Gastroesophageal sphincter (tissue), 4 donors: ENCODE data around the gene JMJD4. TPM values are rescaled to one million over a fixed set of nuclear protein-coding genes. Genes with fewer than 3 reads are reported as not detected.

ENCODE experiments used
- ATAC-seq: fragments of 150-250 bp; one replicate; pipeline ENCODE4 v1.9.1; 2016; ENCODE audit warnings: mild to moderate bottlenecking, moderate library complexity
- H3K27ac ChIP-seq, 4 donors: fragments of 200-600 bp; sonication (generic) in 3 of 4; 1 replicate in 3 of 4; 2 replicates in 1 of 4; pipeline ENCODE4 v1.5.1; 2016 to 2019
- H3K27me3 ChIP-seq: fragments of 200-600 bp; sonication (generic); one replicate; pipeline ENCODE4 v1.5.1; 2019
- H3K36me3 ChIP-seq, 2 donors: fragments of 200-600 bp; sonication (generic); one replicate each; pipeline ENCODE4 v1.5.1; 2019; ENCODE audit warnings: control low read depth in 1 of 2
- H3K4me1 ChIP-seq, 3 donors: fragments of 200-600 bp; sonication (generic); 1 replicate in 2 of 3; 2 replicates in 1 of 3; pipeline ENCODE4 v1.5.1; 2016 to 2019; ENCODE audit warnings: control low read depth in 2 of 3
- H3K4me3 ChIP-seq, 2 donors: fragments of 200-600 bp; sonication (generic); one replicate each; pipeline ENCODE4 v1.5.1; 2019; ENCODE audit warnings: mild to moderate bottlenecking in 1 of 2, moderate library complexity in 1 of 2
- H3K9me3 ChIP-seq, 3 donors: fragments of 200-600 bp; sonication (generic); one replicate each; pipeline ENCODE4 v1.5.1; 2017 to 2019; ENCODE audit warnings: control low read depth in 2 of 3
- CTCF ChIP-seq, 4 experiments: fragments of 200-600 bp in 2 of 4; fragments of 450-650 bp in 2 of 4; sonication (generic) in 1 of 4; IDR thresholded peaks; one replicate each; pipeline ENCODE4 v1.5.1; 2017 to 2019; ENCODE audit warnings: antibody characterized with exemption in 4 of 4, mild to moderate bottlenecking in 2 of 4, moderate library complexity in 2 of 4
- EP300 ChIP-seq: sonication (generic); formaldehyde crosslinking; IDR thresholded peaks from one replicate; pipeline ENCODE4 v1.6.1; 2017; ENCODE audit warnings: antibody characterized with exemption, mild to moderate bottlenecking
- POLR2A ChIP-seq, 2 donors: fragments of 450-650 bp; IDR thresholded peaks; one replicate each; pipeline ENCODE4 v1.6.1; 2017; ENCODE audit warnings: antibody characterized with exemption in 2 of 2, mild to moderate bottlenecking in 2 of 2, moderate library complexity in 1 of 2
- POLR2AphosphoS5 ChIP-seq: sonication (generic); formaldehyde crosslinking; IDR thresholded peaks from one replicate; pipeline ENCODE4 v1.6.1; 2017; ENCODE audit warnings: antibody characterized with exemption
- WGBS, 2 donors: methylation state at CpG; one replicate each; pipeline ENCODE4 v1.1.5; 2018; ENCODE audit warnings: low coverage in 1 of 2; 5-methylcytosine and 5-hydroxymethylcytosine counted together
- total RNA-seq, 4 donors: library from RNA; depleted of rRNA; stranded (reverse); fragments of >200 nt; gene quantifications; one replicate each; pipeline ENCODE4 v1.1.0, GENCODE V29; 2016

JMJD4 gene
- total RNA-seq, 4 donors from 2014 or later: 13.8 to 19.5 (median 17.0) TPM

GRCh38 chr1:227771771-227772170, 36.7 kb upstream of the JMJD4 start:
- no peak for ATAC-seq
- WGBS, 2 donors: 95 to 97% methylated on average over 4 to 5 of the region's 7 CpGs

GRCh38 chr1:227771326-227771725, 36.2 kb upstream of the JMJD4 start:
- no CpG with 5 or more reads among the region's 8 CpGs for WGBS, 2 donors
- Histone ChIP-seq H3K4me3 (no peak overlapping the region), H3K36me3 (peaks cover 0 to 78% of the 10 kb centered on the region in 2 donors), H3K27ac (no peak overlapping the region), H3K27me3 (no peaks in the 10 kb centered on the region), H3K9me3 (no peaks in the 10 kb centered on the region), H3K4me1 (peaks cover 0 to 22% (median 0%) of the 10 kb centered on the region in 3 donors)
- TF ChIP-seq POLR2A (IDR thresholded peaks at IDR 0.05) (no peak), CTCF (IDR thresholded peaks at IDR 0.05) (no peak), EP300 (no peak), POLR2AphosphoS5 (no peak)
- no peak for ATAC-seq

More at GRCh38 chr1:227771771-227772170, 36.7 kb upstream of the JMJD4 start:
- Histone ChIP-seq H3K36me3 (peaks cover 0 to 77% of the 10 kb centered on the region in 2 donors), H3K27me3 (no peaks in the 10 kb centered on the region), H3K27ac (no peak overlapping the region), H3K4me1 (peaks cover 0 to 22% (median 0%) of the 10 kb centered on the region in 3 donors), H3K4me3 (no peak overlapping the region), H3K9me3 (no peaks in the 10 kb centered on the region)
- TF ChIP-seq EP300 (no peak), POLR2A (IDR thresholded peaks at IDR 0.05) (no peak)

DNA sequence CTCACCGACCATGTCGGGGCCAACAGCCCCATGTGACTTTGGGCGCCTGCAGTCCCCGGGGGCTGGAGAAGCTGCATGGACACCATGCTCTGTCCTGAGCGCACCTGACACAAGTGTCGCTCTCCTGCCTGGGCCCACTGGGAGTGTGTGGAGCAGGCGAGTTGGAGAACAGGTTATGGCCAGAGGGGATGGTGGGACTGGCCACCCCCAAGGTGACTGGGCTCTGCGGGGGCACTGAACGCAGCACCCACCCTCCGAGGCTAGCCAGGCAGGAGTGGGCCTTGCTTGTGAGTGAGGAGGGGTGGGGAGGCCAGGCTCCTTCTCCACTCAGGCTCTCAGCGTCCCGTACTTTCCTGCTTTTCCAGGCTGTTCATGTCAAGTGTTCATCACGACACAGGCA, 35.7 kb upstream of the JMJD4 start:
- Histone ChIP-seq H3K9me3 (no peaks in the 10 kb centered on the region), H3K27me3 (no peaks in the 10 kb centered on the region), H3K4me3 (no peak overlapping the region), H3K4me1 (peaks cover 0 to 17% (median 0%) of the 10 kb centered on the region in 3 donors), H3K27ac (no peak overlapping the region), H3K36me3 (peaks cover 0 to 78% of the 10 kb centered on the region in 2 donors)
- TF ChIP-seq POLR2A (IDR thresholded peaks at IDR 0.05): no peak
- TF ChIP-seq POLR2AphosphoS5: no peak
- TF ChIP-seq EP300: no peak
- TF ChIP-seq CTCF (IDR thresholded peaks at IDR 0.05): no peak
- no peak for ATAC-seq
- 89% methylated on average over 6 of the region's 13 CpGs; no CpG with 5 or more reads in 1 of the 2 donors for WGBS, 2 donors

DNA sequence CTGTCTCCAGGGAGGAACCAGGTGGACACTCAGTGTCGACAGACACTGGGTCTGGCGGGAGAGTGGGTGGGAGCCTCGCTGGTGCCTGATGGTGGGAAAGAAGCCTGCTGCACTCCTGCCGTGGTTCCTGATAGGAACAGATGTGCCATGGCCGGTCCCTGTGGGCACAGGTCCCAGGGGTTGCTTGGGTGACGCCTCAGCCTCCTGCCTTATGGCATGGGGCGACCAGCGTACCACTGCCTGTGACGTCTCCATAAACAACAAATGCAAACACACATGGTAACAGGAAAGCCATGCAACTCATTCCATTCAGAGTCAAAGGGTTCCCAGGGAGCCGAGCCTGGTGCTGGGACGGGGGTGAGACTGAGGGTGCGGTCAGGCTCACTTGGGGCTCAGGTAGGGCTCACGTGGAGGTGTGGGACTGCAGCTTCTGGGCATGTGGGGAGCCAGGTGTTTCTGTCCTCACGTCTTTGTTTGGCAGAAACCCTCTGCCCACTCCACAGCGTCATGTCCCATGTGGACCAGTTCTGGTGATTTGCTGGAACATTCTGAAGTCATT, 34.9 kb upstream of the JMJD4 start:
- Histone ChIP-seq H3K9me3 (no peaks in the 10 kb centered on the region), H3K27ac (no peak overlapping the region), H3K4me1 (peaks cover 0 to 10% (median 0%) of the 10 kb centered on the region in 3 donors), H3K4me3 (no peak overlapping the region), H3K36me3 (peaks cover 0 to 81% of the 10 kb centered on the region in 2 donors), H3K27me3 (no peaks in the 10 kb centered on the region)
- no peak for ATAC-seq
- WGBS, 2 donors: 81 to 100% methylated on average over 2 to 3 of the region's 15 CpGs
- TF ChIP-seq CTCF (IDR thresholded peaks at IDR 0.05): no peak
- no peak for TF ChIP-seq EP300
- no peak for TF ChIP-seq POLR2AphosphoS5
- no peak for TF ChIP-seq POLR2A (IDR thresholded peaks at IDR 0.05)

GRCh38 chr1:227769047-227769935, 34.2 kb upstream of the JMJD4 start:
- H3K36me3 ChIP-seq: peaks cover 0 to 87% of the 10 kb centered on the region in 2 donors
- H3K27me3 ChIP-seq: no peaks in the 10 kb centered on the region
- H3K4me3 ChIP-seq: no peak overlapping the region
- no peak for ATAC-seq
- TF ChIP-seq POLR2A (IDR thresholded peaks at IDR 0.05) (no peak), POLR2AphosphoS5 (no peak), EP300 (no peak), CTCF (IDR thresholded peaks at IDR 0.05) (no peak)
- H3K4me1 ChIP-seq: peaks cover 0 to 8% (median 0%) of the 10 kb centered on the region in 3 donors
- WGBS, 2 donors: 87 to 93% methylated on average over 3 of the region's 20 CpGs
- H3K27ac ChIP-seq: no peak overlapping the region
- no peaks in the 10 kb centered on the region for H3K9me3 ChIP-seq
